ENCODE data around the gene EXOC4.

DNA sequence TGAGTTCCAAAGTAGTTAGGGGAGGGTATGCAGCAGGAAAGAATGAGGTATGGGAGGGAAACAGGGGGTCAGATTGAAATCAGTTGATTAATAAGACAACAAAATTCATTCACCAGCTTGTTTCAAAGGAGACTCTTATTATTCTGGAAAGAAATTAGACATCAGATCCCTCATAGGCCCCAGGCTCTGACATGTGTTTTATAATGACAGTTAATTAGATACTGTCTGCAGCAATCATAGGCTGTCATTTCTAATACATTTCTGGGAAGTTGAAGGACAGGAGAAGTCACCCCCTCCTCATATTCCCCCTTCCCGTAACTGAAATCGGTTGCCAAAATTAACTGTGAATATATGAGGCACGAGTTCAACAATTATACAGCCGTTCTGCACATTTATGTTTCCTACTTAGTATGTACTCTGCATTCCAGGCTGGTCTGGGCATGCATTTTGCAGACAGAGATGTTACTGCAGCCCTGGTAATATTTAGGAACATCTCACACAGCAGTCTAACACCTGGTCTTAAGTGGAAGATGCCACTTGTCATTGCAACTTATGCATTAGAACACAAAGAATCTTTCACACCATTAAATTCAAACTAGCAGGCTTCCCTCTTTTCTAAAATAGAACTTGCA is 519.0 kb downstream of the EXOC4 start:
- TF ChIP-seq, protein P1, sequence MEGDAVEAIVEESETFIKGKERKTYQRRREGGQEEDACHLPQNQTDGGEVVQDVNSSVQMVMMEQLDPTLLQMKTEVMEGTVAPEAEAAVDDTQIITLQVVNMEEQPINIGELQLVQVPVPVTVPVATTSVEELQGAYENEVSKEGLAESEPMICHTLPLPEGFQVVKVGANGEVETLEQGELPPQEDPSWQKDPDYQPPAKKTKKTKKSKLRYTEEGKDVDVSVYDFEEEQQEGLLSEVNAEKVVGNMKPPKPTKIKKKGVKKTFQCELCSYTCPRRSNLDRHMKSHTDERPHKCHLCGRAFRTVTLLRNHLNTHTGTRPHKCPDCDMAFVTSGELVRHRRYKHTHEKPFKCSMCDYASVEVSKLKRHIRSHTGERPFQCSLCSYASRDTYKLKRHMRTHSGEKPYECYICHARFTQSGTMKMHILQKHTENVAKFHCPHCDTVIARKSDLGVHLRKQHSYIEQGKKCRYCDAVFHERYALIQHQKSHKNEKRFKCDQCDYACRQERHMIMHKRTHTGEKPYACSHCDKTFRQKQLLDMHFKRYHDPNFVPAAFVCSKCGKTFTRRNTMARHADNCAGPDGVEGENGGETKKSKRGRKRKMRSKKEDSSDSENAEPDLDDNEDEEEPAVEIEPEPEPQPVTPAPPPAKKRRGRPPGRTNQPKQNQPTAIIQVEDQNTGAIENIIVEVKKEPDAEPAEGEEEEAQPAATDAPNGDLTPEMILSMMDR (IDR thresholded peaks at IDR 0.05) = no peak
- TF ChIP-seq POLR2A (IDR thresholded peaks at IDR 0.05) = no peak
- TF ChIP-seq POLR2AphosphoS5 (IDR thresholded peaks at IDR 0.05) = no peak
